Measurements from ENCODE around the gene TLX2. TPM values are rescaled to one million over a fixed set of nuclear protein-coding genes. Genes with fewer than 3 reads are reported as not detected.

TLX2 gene
- total RNA-seq, 4 donors from 2014 or later: 0.56 TPM; not detected in 3

- DNase-seq (ENCODE audit: low spot score in 2 of 2): no peak
- TF ChIP-seq, protein P1, sequence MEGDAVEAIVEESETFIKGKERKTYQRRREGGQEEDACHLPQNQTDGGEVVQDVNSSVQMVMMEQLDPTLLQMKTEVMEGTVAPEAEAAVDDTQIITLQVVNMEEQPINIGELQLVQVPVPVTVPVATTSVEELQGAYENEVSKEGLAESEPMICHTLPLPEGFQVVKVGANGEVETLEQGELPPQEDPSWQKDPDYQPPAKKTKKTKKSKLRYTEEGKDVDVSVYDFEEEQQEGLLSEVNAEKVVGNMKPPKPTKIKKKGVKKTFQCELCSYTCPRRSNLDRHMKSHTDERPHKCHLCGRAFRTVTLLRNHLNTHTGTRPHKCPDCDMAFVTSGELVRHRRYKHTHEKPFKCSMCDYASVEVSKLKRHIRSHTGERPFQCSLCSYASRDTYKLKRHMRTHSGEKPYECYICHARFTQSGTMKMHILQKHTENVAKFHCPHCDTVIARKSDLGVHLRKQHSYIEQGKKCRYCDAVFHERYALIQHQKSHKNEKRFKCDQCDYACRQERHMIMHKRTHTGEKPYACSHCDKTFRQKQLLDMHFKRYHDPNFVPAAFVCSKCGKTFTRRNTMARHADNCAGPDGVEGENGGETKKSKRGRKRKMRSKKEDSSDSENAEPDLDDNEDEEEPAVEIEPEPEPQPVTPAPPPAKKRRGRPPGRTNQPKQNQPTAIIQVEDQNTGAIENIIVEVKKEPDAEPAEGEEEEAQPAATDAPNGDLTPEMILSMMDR (IDR thresholded peaks at IDR 0.05): no peak
- TF ChIP-seq EP300 (IDR thresholded peaks at IDR 0.05) (no peak), POLR2AphosphoS5 (IDR thresholded peaks at IDR 0.05) (no peak), POLR2A (IDR thresholded peaks at IDR 0.05) (no peak)
- no peaks in the 10 kb centered on the region for H3K36me3 ChIP-seq
- no peak overlapping the region for H3K27ac ChIP-seq
- H3K4me1 ChIP-seq: peaks cover 43% of the 10 kb centered on the region
- peaks cover 88% of the 10 kb centered on the region for H3K27me3 ChIP-seq
- no peak overlapping the region for H3K4me3 ChIP-seq
- WGBS: 19% methylated on average over 13 of the region's 36 CpGs
- no peaks in the 10 kb centered on the region for H3K9me3 ChIP-seq
These were observed 1.3 kb upstream of the TLX2 start for GRCh38 chr2:74512744-74513604.

DNA sequence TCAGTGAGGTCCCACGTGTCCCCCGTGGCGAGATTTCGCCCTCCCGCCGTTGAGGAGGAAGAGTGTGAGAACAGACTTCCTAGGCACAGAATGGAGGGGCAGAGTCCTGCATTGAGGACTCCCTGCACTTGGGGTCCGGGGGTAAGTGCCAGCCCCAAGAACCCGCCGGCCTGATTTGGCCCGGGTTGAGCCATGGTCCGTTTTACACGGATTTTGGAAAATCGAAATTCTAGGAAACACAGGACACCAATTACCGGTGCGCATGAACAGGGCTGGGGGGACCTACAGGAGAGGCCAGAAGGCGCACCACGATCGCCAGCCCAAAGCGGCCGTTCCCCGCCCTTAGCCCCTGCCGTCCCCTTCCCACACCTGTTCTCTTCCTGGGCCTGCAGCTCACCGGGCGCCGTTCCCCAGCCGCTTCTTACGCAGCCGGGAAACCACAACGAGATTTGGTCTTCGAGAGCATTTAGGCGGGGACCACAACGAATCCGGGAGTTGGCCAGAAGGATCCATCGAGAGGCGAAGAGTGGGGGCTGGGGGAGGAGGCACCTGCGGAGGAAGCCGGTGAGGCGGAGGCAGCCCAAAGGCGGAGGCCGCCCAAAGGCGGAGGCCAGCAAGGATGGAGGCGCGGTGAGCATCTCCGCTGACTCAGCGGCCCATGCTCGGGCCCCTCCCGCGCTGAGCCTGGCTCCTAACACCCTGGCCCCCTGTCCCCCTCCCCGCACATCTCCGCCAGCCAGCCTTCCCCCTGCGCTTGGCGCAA, 464 bp upstream of the TLX2 start:
- no peaks in the 10 kb centered on the region for H3K36me3 ChIP-seq
- DNase-seq (ENCODE audit: low spot score in 2 of 2): no peak
- TF ChIP-seq POLR2A (IDR thresholded peaks at IDR 0.05) (no peak), EP300 (IDR thresholded peaks at IDR 0.05) (no peak), POLR2AphosphoS5 (IDR thresholded peaks at IDR 0.05) (peak in 1 of 3 donors; percentile 83)
- TF ChIP-seq, protein P1 (IDR thresholded peaks at IDR 0.05): no peak
- peaks cover 37% of the 10 kb centered on the region for H3K4me1 ChIP-seq
- no peaks in the 10 kb centered on the region for H3K9me3 ChIP-seq
- peak overlapping the region; percentile 27 for H3K4me3 ChIP-seq
- no peak overlapping the region for H3K27ac ChIP-seq
- WGBS: 11% methylated on average over 20 of the region's 52 CpGs
- H3K27me3 ChIP-seq: peaks cover 97% of the 10 kb centered on the region

GRCh38 chr2:74515271-74515980, 1.2 kb downstream of the TLX2 start:
- no peak overlapping the region for H3K27ac ChIP-seq
- peaks cover 100% of the 10 kb centered on the region for H3K27me3 ChIP-seq
- no peaks in the 10 kb centered on the region for H3K36me3 ChIP-seq
- TF ChIP-seq POLR2AphosphoS5 (IDR thresholded peaks at IDR 0.05) (no peak), POLR2A (IDR thresholded peaks at IDR 0.05) (no peak), EP300 (IDR thresholded peaks at IDR 0.05) (no peak)
- TF ChIP-seq, protein P1 (IDR thresholded peaks at IDR 0.05): no peak
- DNase-seq (ENCODE audit: low spot score in 2 of 2): no peak
- WGBS: 16% methylated on average over 17 of the region's 60 CpGs
- no peaks in the 10 kb centered on the region for H3K9me3 ChIP-seq
- peak overlapping the region; percentile 45 for H3K4me3 ChIP-seq
- H3K4me1 ChIP-seq: peaks cover 37% of the 10 kb centered on the region

- WGBS: 9% methylated on average over 61 of the region's 72 CpGs
- Histone ChIP-seq H3K36me3 (no peaks in the 10 kb centered on the region), H3K4me1 (peaks cover 37% of the 10 kb centered on the region), H3K27ac (no peak overlapping the region), H3K9me3 (no peaks in the 10 kb centered on the region), H3K27me3 (peaks cover 99% of the 10 kb centered on the region), H3K4me3 (peak overlapping the region; percentile 45)
- DNase-seq (ENCODE audit: low spot score in 2 of 2): peak in 1 of 2 donors; percentile 75
- TF ChIP-seq POLR2AphosphoS5 (IDR thresholded peaks at IDR 0.05) (no peak), POLR2A (IDR thresholded peaks at IDR 0.05) (no peak), EP300 (IDR thresholded peaks at IDR 0.05) (no peak)
- TF ChIP-seq, protein P1 (IDR thresholded peaks at IDR 0.05): no peak
These were observed 1.9 kb downstream of the TLX2 start for GRCh38 chr2:74515981-74516633.
